ENCODE data around the gene H2AZ1.

Gene H2AZ1

DNA sequence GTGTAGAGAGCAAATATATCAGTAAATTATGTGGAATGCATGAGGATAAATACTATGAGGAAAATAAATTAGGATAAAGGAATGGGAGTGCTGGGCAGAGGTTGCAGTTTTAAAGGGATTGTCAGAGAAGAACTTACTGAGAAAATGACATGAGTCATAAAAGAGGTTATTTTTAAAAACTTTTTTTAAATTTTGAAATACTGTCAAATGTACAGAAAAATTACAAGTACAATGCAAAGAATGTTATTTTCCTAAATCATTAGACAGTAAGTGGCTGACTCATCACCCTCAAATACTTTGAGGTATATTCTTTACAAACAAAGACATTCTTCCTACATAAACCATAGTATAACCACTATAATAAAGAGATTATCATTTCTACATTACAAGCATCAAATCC is 29.8 kb upstream of the H2AZ1 start:
- Histone ChIP-seq H3K9me3 (ENCODE audit: control insufficient read depth, insufficient read depth, low read depth, low read length) (no peaks in the 10 kb centered on the region), H3K4me1 (ENCODE audit: control insufficient read depth, insufficient read depth, low read length) (no peaks in the 10 kb centered on the region), H3K36me3 (ENCODE audit: control insufficient read depth in 2 of 2, insufficient read depth in 1 of 2, low read length in 2 of 2) (no peaks in the 10 kb centered on the region), H3K27ac (ENCODE audit: extremely low read depth, low read depth, low read length) (no peak overlapping the region), H3K4me3 (ENCODE audit: low read depth, low read length) (no peak overlapping the region)
- CTCF ChIA-PET, result interaction anchor here (0.6 to 0.7 kb wide), 2 partner anchors 30 to 557 kb away, joined by 3 read pairs; no protein-coding TSS in a partner anchor
- TF ChIP-seq ZNF558 (tag by site-specific recombination; IDR thresholded peaks at IDR 0.05) (no peak), ZNF274 (IDR thresholded peaks at IDR 0.05; ENCODE audit: low read length) (no peak), ZNF274 (tag by site-specific recombination; IDR thresholded peaks at IDR 0.05; ENCODE audit: borderline replicate concordance) (no peak), ZNF596 (tag by site-specific recombination; IDR thresholded peaks at IDR 0.05) (no peak), ZNF311 (tag by site-specific recombination; IDR thresholded peaks at IDR 0.05; ENCODE audit: borderline replicate concordance) (no peak), ZNF561 (tag by site-specific recombination; IDR thresholded peaks at IDR 0.05; ENCODE audit: borderline replicate concordance) (no peak), ZNF660 (tag by site-specific recombination; IDR thresholded peaks at IDR 0.05) (no peak), ZNF677 (tag by site-specific recombination; IDR thresholded peaks at IDR 0.05) (no peak), ZNF354C (tag by site-specific recombination; IDR thresholded peaks at IDR 0.05; ENCODE audit: borderline replicate concordance, low read depth) (no peak), ZNF350 (tag by site-specific recombination; IDR thresholded peaks at IDR 0.05) (no peak), BCL11A (tag by site-specific recombination; IDR thresholded peaks at IDR 0.05; ENCODE audit: low read depth) (no peak), ZBTB17 (tag by site-specific recombination; IDR thresholded peaks at IDR 0.05) (no peak), ZNF654 (tag by site-specific recombination; IDR thresholded peaks at IDR 0.05; ENCODE audit: low read depth) (no peak), OSR2 (tag by site-specific recombination; IDR thresholded peaks at IDR 0.05) (no peak), ZNF19 (tag by site-specific recombination; IDR thresholded peaks at IDR 0.05; ENCODE audit: low read depth) (no peak)
- TF ChIP-seq, protein P1, sequence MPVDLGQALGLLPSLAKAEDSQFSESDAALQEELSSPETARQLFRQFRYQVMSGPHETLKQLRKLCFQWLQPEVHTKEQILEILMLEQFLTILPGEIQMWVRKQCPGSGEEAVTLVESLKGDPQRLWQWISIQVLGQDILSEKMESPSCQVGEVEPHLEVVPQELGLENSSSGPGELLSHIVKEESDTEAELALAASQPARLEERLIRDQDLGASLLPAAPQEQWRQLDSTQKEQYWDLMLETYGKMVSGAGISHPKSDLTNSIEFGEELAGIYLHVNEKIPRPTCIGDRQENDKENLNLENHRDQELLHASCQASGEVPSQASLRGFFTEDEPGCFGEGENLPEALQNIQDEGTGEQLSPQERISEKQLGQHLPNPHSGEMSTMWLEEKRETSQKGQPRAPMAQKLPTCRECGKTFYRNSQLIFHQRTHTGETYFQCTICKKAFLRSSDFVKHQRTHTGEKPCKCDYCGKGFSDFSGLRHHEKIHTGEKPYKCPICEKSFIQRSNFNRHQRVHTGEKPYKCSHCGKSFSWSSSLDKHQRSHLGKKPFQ (tag by site-specific recombination; IDR thresholded peaks at IDR 0.05), result no peak
- TF ChIP-seq, protein P2, sequence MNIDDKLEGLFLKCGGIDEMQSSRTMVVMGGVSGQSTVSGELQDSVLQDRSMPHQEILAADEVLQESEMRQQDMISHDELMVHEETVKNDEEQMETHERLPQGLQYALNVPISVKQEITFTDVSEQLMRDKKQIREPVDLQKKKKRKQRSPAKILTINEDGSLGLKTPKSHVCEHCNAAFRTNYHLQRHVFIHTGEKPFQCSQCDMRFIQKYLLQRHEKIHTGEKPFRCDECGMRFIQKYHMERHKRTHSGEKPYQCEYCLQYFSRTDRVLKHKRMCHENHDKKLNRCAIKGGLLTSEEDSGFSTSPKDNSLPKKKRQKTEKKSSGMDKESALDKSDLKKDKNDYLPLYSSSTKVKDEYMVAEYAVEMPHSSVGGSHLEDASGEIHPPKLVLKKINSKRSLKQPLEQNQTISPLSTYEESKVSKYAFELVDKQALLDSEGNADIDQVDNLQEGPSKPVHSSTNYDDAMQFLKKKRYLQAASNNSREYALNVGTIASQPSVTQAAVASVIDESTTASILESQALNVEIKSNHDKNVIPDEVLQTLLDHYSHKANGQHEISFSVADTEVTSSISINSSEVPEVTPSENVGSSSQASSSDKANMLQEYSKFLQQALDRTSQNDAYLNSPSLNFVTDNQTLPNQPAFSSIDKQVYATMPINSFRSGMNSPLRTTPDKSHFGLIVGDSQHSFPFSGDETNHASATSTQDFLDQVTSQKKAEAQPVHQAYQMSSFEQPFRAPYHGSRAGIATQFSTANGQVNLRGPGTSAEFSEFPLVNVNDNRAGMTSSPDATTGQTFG (tag by site-specific recombination; IDR thresholded peaks at IDR 0.05; ENCODE audit: borderline replicate concordance), result no peak
- TF ChIP-seq, protein P3, sequence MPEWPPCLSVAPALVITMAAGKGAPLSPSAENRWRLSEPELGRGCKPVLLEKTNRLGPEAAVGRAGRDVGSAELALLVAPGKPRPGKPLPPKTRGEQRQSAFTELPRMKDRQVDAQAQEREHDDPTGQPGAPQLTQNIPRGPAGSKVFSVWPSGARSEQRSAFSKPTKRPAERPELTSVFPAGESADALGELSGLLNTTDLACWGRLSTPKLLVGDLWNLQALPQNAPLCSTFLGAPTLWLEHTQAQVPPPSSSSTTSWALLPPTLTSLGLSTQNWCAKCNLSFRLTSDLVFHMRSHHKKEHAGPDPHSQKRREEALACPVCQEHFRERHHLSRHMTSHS (tag by site-specific recombination; IDR thresholded peaks at IDR 0.05), result no peak
- TF ChIP-seq, protein P4, sequence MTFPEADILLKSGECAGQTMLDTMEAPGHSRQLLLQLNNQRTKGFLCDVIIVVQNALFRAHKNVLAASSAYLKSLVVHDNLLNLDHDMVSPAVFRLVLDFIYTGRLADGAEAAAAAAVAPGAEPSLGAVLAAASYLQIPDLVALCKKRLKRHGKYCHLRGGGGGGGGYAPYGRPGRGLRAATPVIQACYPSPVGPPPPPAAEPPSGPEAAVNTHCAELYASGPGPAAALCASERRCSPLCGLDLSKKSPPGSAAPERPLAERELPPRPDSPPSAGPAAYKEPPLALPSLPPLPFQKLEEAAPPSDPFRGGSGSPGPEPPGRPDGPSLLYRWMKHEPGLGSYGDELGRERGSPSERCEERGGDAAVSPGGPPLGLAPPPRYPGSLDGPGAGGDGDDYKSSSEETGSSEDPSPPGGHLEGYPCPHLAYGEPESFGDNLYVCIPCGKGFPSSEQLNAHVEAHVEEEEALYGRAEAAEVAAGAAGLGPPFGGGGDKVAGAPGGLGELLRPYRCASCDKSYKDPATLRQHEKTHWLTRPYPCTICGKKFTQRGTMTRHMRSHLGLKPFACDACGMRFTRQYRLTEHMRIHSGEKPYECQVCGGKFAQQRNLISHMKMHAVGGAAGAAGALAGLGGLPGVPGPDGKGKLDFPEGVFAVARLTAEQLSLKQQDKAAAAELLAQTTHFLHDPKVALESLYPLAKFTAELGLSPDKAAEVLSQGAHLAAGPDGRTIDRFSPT (tag by site-specific recombination; IDR thresholded peaks at IDR 0.05), result no peak
- POLR2A ChIA-PET, result no interaction called here
